H9 (cell line): Measurements from ENCODE around the gene KIAA0753. TPM values are rescaled to one million over a fixed set of nuclear protein-coding genes. Genes with fewer than 3 reads are reported as not detected.

Experiments used
- DNase-seq: peaks from one replicate; pipeline ENCODE4 v3.0.0-alpha.2; 2017
- H2AFZ ChIP-seq: one replicate; pipeline ENCODE4 v1.6.1; 2013; ENCODE audit warnings: mild to moderate bottlenecking, low read length, control low read depth, moderate library complexity
- H2AK5ac ChIP-seq: 2 replicates; pipeline ENCODE4 v1.6.1; 2013; ENCODE audit warnings: low read length, control low read depth, mixed read lengths; ENCODE audit not compliant: insufficient read length
- H2BK120ac ChIP-seq: one replicate; pipeline ENCODE4 v1.6.1; 2013; ENCODE audit warnings: low read depth, mild to moderate bottlenecking, low read length, control low read depth, inconsistent platforms; ENCODE audit not compliant: poor library complexity, severe bottlenecking
- H2BK12ac ChIP-seq: 2 replicates; pipeline ENCODE4 v1.6.1; 2013; ENCODE audit warnings: low read length, control low read depth, mixed read lengths, low read depth; ENCODE audit not compliant: insufficient read length
- H2BK15ac ChIP-seq: 2 replicates; pipeline ENCODE4 v1.6.1; 2013; ENCODE audit warnings: low read depth, low read length, control low read depth
- H2BK20ac ChIP-seq: one replicate; pipeline ENCODE4 v1.6.1; 2013; ENCODE audit warnings: low read depth, mild to moderate bottlenecking, low read length, control low read depth, inconsistent platforms; ENCODE audit not compliant: poor library complexity, severe bottlenecking
- H2BK5ac ChIP-seq: 2 replicates; pipeline ENCODE4 v1.6.1; 2013; ENCODE audit warnings: low read length, control low read depth, mixed read lengths; ENCODE audit not compliant: insufficient read length
- H3K14ac ChIP-seq: 2 replicates; pipeline ENCODE4 v1.6.1; 2013; ENCODE audit warnings: low read length, control low read depth; ENCODE audit not compliant: insufficient read depth
- H3K18ac ChIP-seq: 2 replicates; pipeline ENCODE4 v1.6.1; 2013; ENCODE audit warnings: low read depth, mild to moderate bottlenecking, mixed read lengths, low read length, control low read depth; ENCODE audit not compliant: insufficient read length
- H3K23ac ChIP-seq: 2 replicates; pipeline ENCODE4 v1.6.1; 2013; ENCODE audit warnings: low read length, control low read depth, mixed read lengths, low read depth; ENCODE audit not compliant: insufficient read length
- H3K23me2 ChIP-seq: 2 replicates; pipeline ENCODE4 v1.6.1; 2013; ENCODE audit warnings: low read depth, mild to moderate bottlenecking, mixed read lengths, low read length, control low read depth; ENCODE audit not compliant: insufficient read length, poor library complexity, severe bottlenecking
- H3K27ac ChIP-seq: 2 replicates; pipeline ENCODE4 v1.5.1; 2013; ENCODE audit warnings: low read length, control low read depth, mixed read lengths, low read depth; ENCODE audit not compliant: insufficient read length
- H3K27me3 ChIP-seq: 2 replicates; pipeline ENCODE4 v1.6.1; 2013; ENCODE audit warnings: low read length, control low read depth, inconsistent platforms; ENCODE audit not compliant: insufficient read depth
- H3K4ac ChIP-seq: 2 replicates; pipeline ENCODE4 v1.6.1; 2013; ENCODE audit warnings: low read depth, mild to moderate bottlenecking, control low read depth, inconsistent platforms, low read length, moderate library complexity
- H3K4me1 ChIP-seq: 2 replicates; pipeline ENCODE4 v1.6.1; 2013; ENCODE audit warnings: low read length, control low read depth, inconsistent platforms; ENCODE audit not compliant: insufficient read depth
- H3K4me2 ChIP-seq: 2 replicates; pipeline ENCODE4 v1.6.1; 2013; ENCODE audit warnings: low read length, control low read depth, mixed read lengths; ENCODE audit not compliant: insufficient read length, insufficient read depth
- H3K56ac ChIP-seq: 2 replicates; pipeline ENCODE4 v1.6.1; 2013; ENCODE audit warnings: low read depth, mild to moderate bottlenecking, mixed read lengths, low read length, control low read depth; ENCODE audit not compliant: insufficient read length
- H3K79me1 ChIP-seq: 2 replicates; pipeline ENCODE4 v1.6.1; 2013; ENCODE audit warnings: low read depth, mild to moderate bottlenecking, moderate library complexity, low read length, control low read depth, inconsistent platforms; ENCODE audit not compliant: insufficient read depth, poor library complexity, severe bottlenecking
- H3K79me2 ChIP-seq: 2 replicates; pipeline ENCODE4 v1.6.1; 2013; ENCODE audit warnings: low read length, control low read depth, inconsistent platforms; ENCODE audit not compliant: insufficient read depth
- H3K9ac ChIP-seq: 2 replicates; pipeline ENCODE4 v1.6.1; 2013; ENCODE audit warnings: low read length, control low read depth, mixed read lengths; ENCODE audit not compliant: insufficient read length; ENCODE audit errors: extremely low read depth
- H3K9me3 ChIP-seq: one replicate; pipeline ENCODE4 v1.6.1; 2013; ENCODE audit warnings: low read depth, low read length, inconsistent platforms; ENCODE audit not compliant: control insufficient read depth
- H3T11ph ChIP-seq: one replicate; pipeline ENCODE4 v1.6.1; 2013; ENCODE audit warnings: mild to moderate bottlenecking, low read length, control low read depth, inconsistent platforms
- H4K20me1 ChIP-seq: one replicate; pipeline ENCODE4 v1.6.1; 2013; ENCODE audit not compliant: control insufficient read depth, insufficient read length, insufficient read depth
- H4K5ac ChIP-seq: 2 replicates; pipeline ENCODE4 v1.6.1; 2013; ENCODE audit warnings: low read depth, mild to moderate bottlenecking, mixed read lengths, low read length, control low read depth; ENCODE audit not compliant: insufficient read length
- H4K8ac ChIP-seq: replicated peaks from 2 replicates; pipeline ENCODE4 v1.6.1; 2013; ENCODE audit warnings: low read length, control low read depth, mixed read lengths, low read depth; ENCODE audit not compliant: insufficient read length
- H4K91ac ChIP-seq: 2 replicates; pipeline ENCODE4 v1.6.1; 2013; ENCODE audit warnings: low read depth, mild to moderate bottlenecking, moderate library complexity, mixed read lengths, low read length, control low read depth; ENCODE audit not compliant: insufficient read length
- H3K27ac Mint-ChIP-seq, 3 experiments: 2 replicates in 2 of 3; 3 replicates in 1 of 3; pipeline ENCODE4 v1.8.0; 2020 to 2021; ENCODE audit warnings: mixed read lengths in 3 of 3, mild to moderate bottlenecking in 1 of 3, moderate library complexity in 1 of 3
- H3K27me3 Mint-ChIP-seq: 2 replicates; pipeline ENCODE4 v1.8.0; 2021; ENCODE audit warnings: low read depth, mild to moderate bottlenecking, moderate library complexity, mixed read lengths
- H3K36me3 Mint-ChIP-seq, 3 experiments: 2 replicates in 2 of 3; 3 replicates in 1 of 3; pipeline ENCODE4 v1.8.0; 2020 to 2021; ENCODE audit warnings: low read depth in 3 of 3, mixed read lengths in 3 of 3; ENCODE audit not compliant: insufficient read depth in 1 of 3
- H3K4me1 Mint-ChIP-seq, 2 experiments: 2 replicates each; pipeline ENCODE4 v1.8.0; 2020; ENCODE audit warnings: mixed read lengths in 2 of 2
- H3K4me3 Mint-ChIP-seq, 2 experiments: 2 replicates in 1 of 2; 3 replicates in 1 of 2; pipeline ENCODE4 v1.8.0; 2020 to 2021; ENCODE audit warnings: mild to moderate bottlenecking in 2 of 2, mixed read lengths in 2 of 2, moderate library complexity in 1 of 2
- H3K9me3 Mint-ChIP-seq, 2 experiments: 2 replicates in 1 of 2; 3 replicates in 1 of 2; pipeline ENCODE4 v1.8.0; 2020; ENCODE audit warnings: mild to moderate bottlenecking in 2 of 2, mixed read lengths in 2 of 2, moderate library complexity in 1 of 2
- WGBS: extraction: QIAGEN DNeasy Blood & Tissue Kit; methylation state at CpG from one replicate; pipeline ENCODE4 v1.1.7; 2013; ENCODE audit warnings: missing lambda C conversion rate, low lambda C conversion rate, mixed read lengths; ENCODE audit not compliant: insufficient read length; ENCODE audit errors: extremely low coverage; 5-methylcytosine and 5-hydroxymethylcytosine counted together
- total RNA-seq: library from RNA; stranded (reverse); gene quantifications from 2 replicates; pipeline ENCODE4 v1.2.1, GENCODE V29; 2021
- TF ChIP-seq, protein P1 (sequence below): fragments of 200-600 bp; sonication (generic); conservative IDR thresholded peaks from 3 replicates; pipeline ENCODE4 v1.8.0; 2021; ENCODE audit warnings: antibody characterized with exemption, mild to moderate bottlenecking

The KIAA0753 gene
- total RNA-seq, 1 experiment from 2014 or later: 37.2 TPM

DNA sequence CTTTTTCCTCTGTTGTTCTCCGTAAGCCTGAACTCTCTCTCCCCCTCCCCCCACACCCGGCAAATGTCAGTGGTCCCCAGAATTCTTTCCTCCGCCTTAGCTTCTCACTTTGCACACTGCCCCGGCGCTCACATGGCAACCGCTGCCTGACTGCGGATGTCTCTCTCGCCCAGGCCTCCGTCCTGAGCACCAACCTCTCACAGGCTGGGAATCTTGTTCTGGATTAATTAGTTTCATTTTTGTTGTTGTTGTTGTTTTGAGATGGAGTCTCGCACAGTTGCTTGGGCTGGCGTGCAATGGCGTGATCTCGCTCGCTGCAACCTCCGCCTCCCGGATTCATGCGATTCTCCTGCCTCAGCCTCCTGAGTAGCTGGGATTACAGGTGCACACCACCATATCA, 27.7 kb upstream of the KIAA0753 start:
- Histone ChIP-seq H2BK12ac (no peak overlapping the region), H3K23ac (no peak overlapping the region), H3K23me2 (no peaks in the 10 kb centered on the region), H3K27me3 (peaks cover 4% of the 10 kb centered on the region), H3K79me2 (no peaks in the 10 kb centered on the region), H4K5ac (no peak overlapping the region), H3K14ac (no peak overlapping the region), H2BK5ac (no peak overlapping the region), H2BK20ac (no peak overlapping the region), H3K56ac (no peak overlapping the region), H2AFZ (no peak overlapping the region), H2BK15ac (no peak overlapping the region), H2BK120ac (no peak overlapping the region), H4K91ac (no peak overlapping the region), H3K79me1 (no peaks in the 10 kb centered on the region), H3T11ph (no peak overlapping the region), H3K4me1 (no peaks in the 10 kb centered on the region), H3K4ac (no peak overlapping the region), H2AK5ac (no peak overlapping the region), H3K9me3 (no peaks in the 10 kb centered on the region), H3K9ac (no peak overlapping the region), H3K27ac (no peak overlapping the region), H3K18ac (no peak overlapping the region), H4K8ac (no peak overlapping the region), H3K4me2 (no peak overlapping the region), H4K20me1 (no peaks in the 10 kb centered on the region)
- Mint-ChIP-seq H3K36me3 (no peaks in the 10 kb centered on the region), H3K4me1 (peaks cover 0 to 4% of the 10 kb centered on the region in 2 experiments; a peak in 1 of 4 replicates), H3K4me3 (no peak overlapping the region; a peak in 1 of 5 replicates), H3K27ac (no peak overlapping the region), H3K27me3 (peaks cover 50% of the 10 kb centered on the region), H3K9me3 (no peaks in the 10 kb centered on the region)
- DNase-seq: no peak
- TF ChIP-seq, protein P1, sequence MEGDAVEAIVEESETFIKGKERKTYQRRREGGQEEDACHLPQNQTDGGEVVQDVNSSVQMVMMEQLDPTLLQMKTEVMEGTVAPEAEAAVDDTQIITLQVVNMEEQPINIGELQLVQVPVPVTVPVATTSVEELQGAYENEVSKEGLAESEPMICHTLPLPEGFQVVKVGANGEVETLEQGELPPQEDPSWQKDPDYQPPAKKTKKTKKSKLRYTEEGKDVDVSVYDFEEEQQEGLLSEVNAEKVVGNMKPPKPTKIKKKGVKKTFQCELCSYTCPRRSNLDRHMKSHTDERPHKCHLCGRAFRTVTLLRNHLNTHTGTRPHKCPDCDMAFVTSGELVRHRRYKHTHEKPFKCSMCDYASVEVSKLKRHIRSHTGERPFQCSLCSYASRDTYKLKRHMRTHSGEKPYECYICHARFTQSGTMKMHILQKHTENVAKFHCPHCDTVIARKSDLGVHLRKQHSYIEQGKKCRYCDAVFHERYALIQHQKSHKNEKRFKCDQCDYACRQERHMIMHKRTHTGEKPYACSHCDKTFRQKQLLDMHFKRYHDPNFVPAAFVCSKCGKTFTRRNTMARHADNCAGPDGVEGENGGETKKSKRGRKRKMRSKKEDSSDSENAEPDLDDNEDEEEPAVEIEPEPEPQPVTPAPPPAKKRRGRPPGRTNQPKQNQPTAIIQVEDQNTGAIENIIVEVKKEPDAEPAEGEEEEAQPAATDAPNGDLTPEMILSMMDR: no peak
- no CpG with 5 or more reads among the region's 17 CpGs for WGBS
